K562 (cell line): Measurements from ENCODE around the gene SERPIND1. TPM values are rescaled to one million over a fixed set of nuclear protein-coding genes. Genes with fewer than 3 reads are reported as not detected.

Experiments used
- BRD9 ChIP-seq: fragments of 450-650 bp; IDR thresholded peaks from 2 replicates; pipeline ENCODE4 v1.6.1; 2018; ENCODE audit warnings: low read depth; ENCODE audit not compliant: partially characterized antibody
- CEBPB ChIP-seq: fragments of 450-650 bp; IDR thresholded peaks from 2 replicates; pipeline ENCODE4 v1.6.1; 2016; ENCODE audit warnings: missing genetic modification characterization, missing compliant biosample characterization
- IRF9 ChIP-seq: fragments of 450-650 bp; IDR thresholded peaks from 2 replicates; pipeline ENCODE4 v1.6.1; 2016; ENCODE audit warnings: missing biosample characterization, missing genetic modification characterization
- JUN ChIP-seq, 2 experiments: sonication (generic) in 1 of 2; formaldehyde crosslinking in 1 of 2; IDR thresholded peaks; 2 replicates each; pipeline versions ENCODE4 v1.6.1 to v1.8.0; 2012 to 2022; ENCODE audit warnings: borderline replicate concordance in 2 of 2, mild to moderate bottlenecking in 2 of 2, improper control_type of control experiment in 1 of 2, low read depth in 1 of 2, low read length in 1 of 2, missing genetic modification reagents in 1 of 2
- KLF13 ChIP-seq: fragments of 450-650 bp; IDR thresholded peaks from 2 replicates; pipeline ENCODE4 v1.6.1; 2016; ENCODE audit warnings: missing genetic modification characterization, low read depth, mild to moderate bottlenecking, missing compliant biosample characterization, moderate library complexity, borderline replicate concordance
- MAFG ChIP-seq: fragments of 450-650 bp; conservative IDR thresholded peaks from 2 replicates; pipeline ENCODE4 v1.6.1; 2016; ENCODE audit warnings: missing genetic modification characterization, missing compliant biosample characterization
- NEUROD1 ChIP-seq: fragments of 150-350 bp; IDR thresholded peaks from 2 replicates; pipeline ENCODE4 v1.6.1; 2014; ENCODE audit warnings: borderline replicate concordance, low read length, low read depth; ENCODE audit not compliant: partially characterized antibody
- PATZ1 ChIP-seq: fragments of 250-450 bp; sonication (Bioruptor Pico); IDR thresholded peaks from 2 replicates; pipeline ENCODE4 v1.5.0; 2020; ENCODE audit warnings: mild to moderate bottlenecking, borderline replicate concordance
- RBM15 ChIP-seq: fragments of 200-400 bp; formaldehyde crosslinking; IDR thresholded peaks from 2 replicates; pipeline ENCODE4 v1.6.1; 2018; ENCODE audit warnings: mild to moderate bottlenecking, low read length, moderate library complexity; ENCODE audit not compliant: insufficient read depth
- TAF15 ChIP-seq: fragments of 200-400 bp; formaldehyde crosslinking; IDR thresholded peaks from 2 replicates; pipeline ENCODE4 v1.6.1; 2017; ENCODE audit warnings: mild to moderate bottlenecking, low read depth, low read length, moderate library complexity
- TRIM25 ChIP-seq: fragments of 450-650 bp; IDR thresholded peaks from 2 replicates; pipeline ENCODE4 v1.7.0; 2016; ENCODE audit warnings: borderline replicate concordance
- ZBED1 ChIP-seq: IDR thresholded peaks from 2 replicates; pipeline ENCODE4 v1.6.1; 2014
- ZFP1 ChIP-seq: fragments of 450-650 bp; formaldehyde crosslinking; IDR thresholded peaks from 2 replicates; pipeline ENCODE4 v1.4.0; 2020; ENCODE audit warnings: mild to moderate bottlenecking, mixed read lengths
- ZNF277 ChIP-seq: fragments of 250-450 bp; sonication (Bioruptor Pico); IDR thresholded peaks from 2 replicates; pipeline ENCODE4 v1.8.0; 2022; ENCODE audit warnings: inconsistent platforms, mild to moderate bottlenecking, moderate library complexity, borderline replicate concordance
- polyA plus RNA-seq, 8 experiments: library from polyadenylated mRNA; depleted of rRNA in 4 of 8; stranded (reverse) in 5 of 8; unstranded in 3 of 8; fragments of >200 nt; fragmentation: Nextera tagmentation in 2 of 8; fragmentation: Illumina TruSeq in 1 of 8; extraction: Ambion mirVana in 2 of 8; extraction: Trizol in 1 of 8; gene quantifications; 2 replicates each; pipeline versions ENCODE4 v1.2.1 to v1.2.3, GENCODE V29; 2011 to 2014; ENCODE audit warnings: inconsistent platforms in 1 of 8, missing spikeins in 1 of 8
- total RNA-seq, 7 experiments: library from RNA; depleted of rRNA in 6 of 7; stranded (reverse); fragments of >200 nt in 6 of 7; fragmentation: Illumina TruSeq in 2 of 7; extraction: Trizol in 2 of 7; gene quantifications; 2 replicates each; pipeline versions ENCODE4 v1.2.1 to v1.2.3, GENCODE V29; 2011 to 2021; ENCODE audit warnings: low replicate concordance in 1 of 7
- TF ChIP-seq, protein P1 (sequence below): fragments of 450-650 bp; formaldehyde crosslinking; IDR thresholded peaks from 2 replicates; pipeline ENCODE4 v1.4.0; 2022; ENCODE audit warnings: mild to moderate bottlenecking, moderate library complexity
- TF ChIP-seq, protein P2 (sequence below): fragments of 200-800 bp; sonication (Bioruptor generic); IDR thresholded peaks from 2 replicates; pipeline ENCODE4 v1.6.1; 2017; ENCODE audit warnings: missing genetic modification characterization, missing compliant biosample characterization

Gene SERPIND1
- total and polyA plus RNA-seq, 9 of the 15 experiments (the other 6 are each of a cell fraction or from before 2014, with no cell fraction given), result 0.04 to 0.11 (median 0.09) TPM; not detected in 6

DNA sequence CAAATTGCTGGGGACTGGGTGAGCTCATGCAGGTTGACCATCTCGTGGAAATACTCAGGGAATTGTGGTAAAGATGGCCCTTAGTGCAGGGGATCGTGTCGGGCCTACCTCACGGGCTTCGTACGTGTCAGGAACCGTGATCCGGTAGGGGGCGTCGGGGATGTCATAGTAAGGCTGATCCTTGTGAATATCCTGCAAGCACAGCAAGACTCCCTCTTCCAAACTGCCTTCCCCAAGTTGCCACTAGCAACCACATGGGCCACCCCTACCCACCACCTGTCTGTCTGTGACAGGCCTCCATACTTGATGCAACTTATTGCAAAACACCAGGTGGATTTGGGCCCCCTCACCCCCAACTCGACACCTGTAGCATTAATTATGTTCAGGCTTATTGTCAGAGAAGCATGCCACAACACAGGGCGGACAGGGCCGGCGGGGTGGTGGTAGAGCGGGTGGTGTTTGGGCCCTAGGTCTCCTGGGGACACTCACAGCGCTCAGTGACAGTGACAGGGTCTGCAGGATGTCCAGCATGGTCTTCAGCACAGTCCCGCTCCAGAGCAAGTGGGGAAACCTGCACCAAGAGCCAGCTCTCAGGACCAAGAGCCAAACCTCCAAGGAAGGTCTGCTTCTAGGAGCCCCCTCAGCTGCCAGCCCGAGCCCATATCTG, 22.6 kb upstream of the SERPIND1 start (continued):
- TF ChIP-seq ZBED1 (0 out of 2 replicates have a peak, but pooled peaks have one; percentile 45), PATZ1 (CRISPR knock-in tag) (no peak), IRF9 (tag) (no peak), ZFP1 (CRISPR knock-in tag) (0 out of 2 replicates have a peak, but pooled peaks have one; percentile 45), CEBPB (tag) (peak; percentile 65; the same call in 1 of the 2 replicates), JUN (IDR thresholded peaks at IDR 0.05; ENCODE audit: borderline replicate concordance, low read depth, low read length) (0 out of 2 replicates have a peak, but pooled peaks have one; percentile 4), JUN (CRISPR knock-in tag; IDR thresholded peaks at IDR 0.05; ENCODE audit: borderline replicate concordance) (peak; percentile 56), ZNF277 (0 out of 2 replicates have a peak, but pooled peaks have one; percentile 7), NEUROD1 (no peak), TAF15 (0 out of 2 replicates have a peak, but pooled peaks have one; percentile 33), KLF13 (tag) (no peak), TRIM25 (no peak), BRD9 (no peak), MAFG (tag) (no peak), RBM15 (no peak)
- TF ChIP-seq, protein P1, sequence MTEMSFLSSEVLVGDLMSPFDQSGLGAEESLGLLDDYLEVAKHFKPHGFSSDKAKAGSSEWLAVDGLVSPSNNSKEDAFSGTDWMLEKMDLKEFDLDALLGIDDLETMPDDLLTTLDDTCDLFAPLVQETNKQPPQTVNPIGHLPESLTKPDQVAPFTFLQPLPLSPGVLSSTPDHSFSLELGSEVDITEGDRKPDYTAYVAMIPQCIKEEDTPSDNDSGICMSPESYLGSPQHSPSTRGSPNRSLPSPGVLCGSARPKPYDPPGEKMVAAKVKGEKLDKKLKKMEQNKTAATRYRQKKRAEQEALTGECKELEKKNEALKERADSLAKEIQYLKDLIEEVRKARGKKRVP, result 0 out of 2 replicates have a peak, but pooled peaks have one; percentile 29
- TF ChIP-seq, protein P2, sequence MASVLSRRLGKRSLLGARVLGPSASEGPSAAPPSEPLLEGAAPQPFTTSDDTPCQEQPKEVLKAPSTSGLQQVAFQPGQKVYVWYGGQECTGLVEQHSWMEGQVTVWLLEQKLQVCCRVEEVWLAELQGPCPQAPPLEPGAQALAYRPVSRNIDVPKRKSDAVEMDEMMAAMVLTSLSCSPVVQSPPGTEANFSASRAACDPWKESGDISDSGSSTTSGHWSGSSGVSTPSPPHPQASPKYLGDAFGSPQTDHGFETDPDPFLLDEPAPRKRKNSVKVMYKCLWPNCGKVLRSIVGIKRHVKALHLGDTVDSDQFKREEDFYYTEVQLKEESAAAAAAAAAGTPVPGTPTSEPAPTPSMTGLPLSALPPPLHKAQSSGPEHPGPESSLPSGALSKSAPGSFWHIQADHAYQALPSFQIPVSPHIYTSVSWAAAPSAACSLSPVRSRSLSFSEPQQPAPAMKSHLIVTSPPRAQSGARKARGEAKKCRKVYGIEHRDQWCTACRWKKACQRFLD (CRISPR knock-in tag), result no peak
